ENCODE measurements around the gene ZNF507.
"Not testable (repeated sequence)": the region's sequence is repeated elsewhere in the genome, so short reads cannot be mapped to it uniquely, and the experiment has no call there.

The ZNF507 gene

GRCh38 chr19:32374362-32374761 lies 29.0 kb downstream of the ZNF507 start:
- H3K27me3 ChIP-seq (ENCODE audit: control insufficient read depth, insufficient read depth, low read length); H3K9ac ChIP-seq (ENCODE audit: low read depth, low read length); H3K9me3 ChIP-seq (ENCODE audit: control insufficient read depth, insufficient read depth, low read length); H3K36me3 ChIP-seq (ENCODE audit: control insufficient read depth, insufficient read depth, low read length); H3K4me1 ChIP-seq (ENCODE audit: control insufficient read depth, insufficient read depth, low read length); H3K4me3 ChIP-seq (ENCODE audit: low read depth, low read length): not testable (repeated sequence)

- not testable (repeated sequence) for H3K27me3 ChIP-seq (ENCODE audit: control insufficient read depth, insufficient read depth, low read length); H3K4me3 ChIP-seq (ENCODE audit: low read depth, low read length); H3K4me1 ChIP-seq (ENCODE audit: control insufficient read depth, insufficient read depth, low read length); H3K9ac ChIP-seq (ENCODE audit: low read depth, low read length); H3K9me3 ChIP-seq (ENCODE audit: control insufficient read depth, insufficient read depth, low read length)
- peaks cover 12% of the 10 kb centered on the region for H3K36me3 ChIP-seq (ENCODE audit: control insufficient read depth, insufficient read depth, low read length)
These were observed 31.7 kb downstream of the ZNF507 start for GRCh38 chr19:32377088-32377487.

- no peaks in the 10 kb centered on the region for H3K27me3 ChIP-seq (ENCODE audit: control insufficient read depth, insufficient read depth, low read length)
- H3K9ac ChIP-seq (ENCODE audit: low read depth, low read length): no peak overlapping the region
- no peaks in the 10 kb centered on the region for H3K9me3 ChIP-seq (ENCODE audit: control insufficient read depth, insufficient read depth, low read length)
- no peaks in the 10 kb centered on the region for H3K4me1 ChIP-seq (ENCODE audit: control insufficient read depth, insufficient read depth, low read length)
- no peak overlapping the region for H3K4me3 ChIP-seq (ENCODE audit: low read depth, low read length)
- H3K36me3 ChIP-seq (ENCODE audit: control insufficient read depth, insufficient read depth, low read length): peaks cover 5% of the 10 kb centered on the region
These were observed 34.9 kb downstream of the ZNF507 start for GRCh38 chr19:32380269-32380668.

- Histone ChIP-seq H3K27me3 (ENCODE audit: control insufficient read depth, insufficient read depth, low read length) (no peaks in the 10 kb centered on the region), H3K9ac (ENCODE audit: low read depth, low read length) (no peak overlapping the region), H3K4me3 (ENCODE audit: low read depth, low read length) (no peak overlapping the region), H3K9me3 (ENCODE audit: control insufficient read depth, insufficient read depth, low read length) (no peaks in the 10 kb centered on the region), H3K36me3 (ENCODE audit: control insufficient read depth, insufficient read depth, low read length) (no peaks in the 10 kb centered on the region), H3K4me1 (ENCODE audit: control insufficient read depth, insufficient read depth, low read length) (no peaks in the 10 kb centered on the region)
These were observed 42.4 kb downstream of the ZNF507 start for GRCh38 chr19:32387701-32388392.

GRCh38 chr19:32388393-32388855 lies 43.0 kb downstream of the ZNF507 start:
- Histone ChIP-seq H3K4me1 (ENCODE audit: control insufficient read depth, insufficient read depth, low read length) (no peaks in the 10 kb centered on the region), H3K27me3 (ENCODE audit: control insufficient read depth, insufficient read depth, low read length) (no peaks in the 10 kb centered on the region), H3K9ac (ENCODE audit: low read depth, low read length) (no peak overlapping the region), H3K9me3 (ENCODE audit: control insufficient read depth, insufficient read depth, low read length) (no peaks in the 10 kb centered on the region), H3K36me3 (ENCODE audit: control insufficient read depth, insufficient read depth, low read length) (no peaks in the 10 kb centered on the region), H3K4me3 (ENCODE audit: low read depth, low read length) (no peak overlapping the region)

GRCh38 chr19:32392901-32393300 lies 47.5 kb downstream of the ZNF507 start:
- no peaks in the 10 kb centered on the region for H3K9me3 ChIP-seq (ENCODE audit: control insufficient read depth, insufficient read depth, low read length)
- no peaks in the 10 kb centered on the region for H3K27me3 ChIP-seq (ENCODE audit: control insufficient read depth, insufficient read depth, low read length)
- no peaks in the 10 kb centered on the region for H3K4me1 ChIP-seq (ENCODE audit: control insufficient read depth, insufficient read depth, low read length)
- no peaks in the 10 kb centered on the region for H3K36me3 ChIP-seq (ENCODE audit: control insufficient read depth, insufficient read depth, low read length)
- H3K4me3 ChIP-seq (ENCODE audit: low read depth, low read length): no peak overlapping the region
- H3K9ac ChIP-seq (ENCODE audit: low read depth, low read length): no peak overlapping the region

- Histone ChIP-seq H3K9ac (ENCODE audit: low read depth, low read length) (no peak overlapping the region), H3K9me3 (ENCODE audit: control insufficient read depth, insufficient read depth, low read length) (no peaks in the 10 kb centered on the region), H3K27me3 (ENCODE audit: control insufficient read depth, insufficient read depth, low read length) (no peaks in the 10 kb centered on the region), H3K4me1 (ENCODE audit: control insufficient read depth, insufficient read depth, low read length) (no peaks in the 10 kb centered on the region), H3K4me3 (ENCODE audit: low read depth, low read length) (no peak overlapping the region), H3K36me3 (ENCODE audit: control insufficient read depth, insufficient read depth, low read length) (no peaks in the 10 kb centered on the region)
These were observed 50.7 kb downstream of the ZNF507 start for GRCh38 chr19:32396046-32396652.

- no peaks in the 10 kb centered on the region for H3K9me3 ChIP-seq (ENCODE audit: control insufficient read depth, insufficient read depth, low read length)
- H3K4me1 ChIP-seq (ENCODE audit: control insufficient read depth, insufficient read depth, low read length): no peaks in the 10 kb centered on the region
- H3K4me3 ChIP-seq (ENCODE audit: low read depth, low read length): no peak overlapping the region
- no peaks in the 10 kb centered on the region for H3K36me3 ChIP-seq (ENCODE audit: control insufficient read depth, insufficient read depth, low read length)
- H3K27me3 ChIP-seq (ENCODE audit: control insufficient read depth, insufficient read depth, low read length): no peaks in the 10 kb centered on the region
- H3K9ac ChIP-seq (ENCODE audit: low read depth, low read length): no peak overlapping the region
These were observed 52.3 kb downstream of the ZNF507 start for GRCh38 chr19:32397671-32398101.

GRCh38 chr19:32401992-32402391 lies 56.6 kb downstream of the ZNF507 start:
- no peak overlapping the region for H3K9ac ChIP-seq (ENCODE audit: low read depth, low read length)
- no peaks in the 10 kb centered on the region for H3K27me3 ChIP-seq (ENCODE audit: control insufficient read depth, insufficient read depth, low read length)
- H3K4me3 ChIP-seq (ENCODE audit: low read depth, low read length): no peak overlapping the region
- H3K36me3 ChIP-seq (ENCODE audit: control insufficient read depth, insufficient read depth, low read length): no peaks in the 10 kb centered on the region
- H3K9me3 ChIP-seq (ENCODE audit: control insufficient read depth, insufficient read depth, low read length): no peaks in the 10 kb centered on the region
- peaks cover 3% of the 10 kb centered on the region for H3K4me1 ChIP-seq (ENCODE audit: control insufficient read depth, insufficient read depth, low read length)

GRCh38 chr19:32403291-32403995 lies 58.0 kb downstream of the ZNF507 start:
- peaks cover 3% of the 10 kb centered on the region for H3K4me1 ChIP-seq (ENCODE audit: control insufficient read depth, insufficient read depth, low read length)
- no peaks in the 10 kb centered on the region for H3K9me3 ChIP-seq (ENCODE audit: control insufficient read depth, insufficient read depth, low read length)
- H3K4me3 ChIP-seq (ENCODE audit: low read depth, low read length): peak overlapping the region; percentile 90
- no peak overlapping the region for H3K9ac ChIP-seq (ENCODE audit: low read depth, low read length)
- no peaks in the 10 kb centered on the region for H3K36me3 ChIP-seq (ENCODE audit: control insufficient read depth, insufficient read depth, low read length)
- no peaks in the 10 kb centered on the region for H3K27me3 ChIP-seq (ENCODE audit: control insufficient read depth, insufficient read depth, low read length)

- Histone ChIP-seq H3K27me3 (ENCODE audit: control insufficient read depth, insufficient read depth, low read length) (no peaks in the 10 kb centered on the region), H3K36me3 (ENCODE audit: control insufficient read depth, insufficient read depth, low read length) (peaks cover 2% of the 10 kb centered on the region), H3K4me1 (ENCODE audit: control insufficient read depth, insufficient read depth, low read length) (peaks cover 3% of the 10 kb centered on the region), H3K9ac (ENCODE audit: low read depth, low read length) (peak overlapping the region; percentile 97), H3K9me3 (ENCODE audit: control insufficient read depth, insufficient read depth, low read length) (no peaks in the 10 kb centered on the region), H3K4me3 (ENCODE audit: low read depth, low read length) (peak overlapping the region; percentile 90)
These were observed 59.0 kb downstream of the ZNF507 start for GRCh38 chr19:32404213-32404932.

Measured in iPS-15b (cell line).